HepG2 (cell line): ENCODE measurements around the gene TBC1D25. TPM values are rescaled to one million over a fixed set of nuclear protein-coding genes. Genes with fewer than 3 reads are reported as not detected.

ENCODE experiments used
- ATAC-seq: fragments of 200-7000 bp; cut with Tn5 transposase; 3 replicates; pipeline ENCODE4 v1.9.1; 2020; ENCODE audit warnings: mild to moderate bottlenecking, moderate library complexity
- BruUV-seq: library from RNA; stranded (reverse); fragments of 400-500 nt; replicated peaks from 2 replicates; lab custom pipeline; 2021; lab: Mats Ljungman, UMichigan
- CTCF ChIA-PET: fragments of 300-600 bp; formaldehyde crosslinking; extraction: SDS; loops from one replicate; lab custom pipeline; 2021; ENCODE audit warnings: low total read pairs, inconsistent platforms, low intra/inter-chr PET ratio; lab: Yijun Ruan, JAX
- POLR2A ChIA-PET: fragments of 350-600 bp; sonication (Branson Sonifier 250); formaldehyde crosslinking; loops from one replicate; lab custom pipeline; 2020; ENCODE audit warnings: antibody characterized with exemption, inconsistent platforms; lab: Yijun Ruan, JAX
- DNase-seq: peaks from one replicate; pipeline ENCODE4 v3.0.0-alpha.2; 2015; ENCODE audit warnings: low spot score
- FAIRE-seq: peaks from 3 replicates; lab custom pipeline; 2011; peaks lifted over from hg19 to GRCh38; lab: Jason Lieb, UNC
- H2AFZ ChIP-seq: one replicate; pipeline ENCODE4 v1.6.1; 2011; ENCODE audit warnings: low read length, inconsistent platforms
- H3K27ac ChIP-seq: fragments of 300-600 bp; 3 replicates; pipeline ENCODE4 v1.8.0; 2011; ENCODE audit warnings: mixed run types, mild to moderate bottlenecking, mixed read lengths, low read length, inconsistent platforms; ENCODE audit not compliant: insufficient read depth; ENCODE audit errors: extremely low read length
- H3K27me3 ChIP-seq, 2 experiments: fragments of 200-600 bp in 1 of 2; 2 replicates in 1 of 2; 3 replicates in 1 of 2; pipeline versions ENCODE4 v1.6.0 to v1.8.0; 2011; ENCODE audit warnings: low read length in 2 of 2, mild to moderate bottlenecking in 2 of 2, moderate library complexity in 2 of 2, inconsistent platforms in 1 of 2; ENCODE audit not compliant: insufficient read depth in 2 of 2, control insufficient read depth in 1 of 2
- H3K36me3 ChIP-seq, 2 experiments: fragments of 200-600 bp in 1 of 2; replicated peaks in 1 of 2; 2 replicates in 1 of 2; 3 replicates in 1 of 2; pipeline versions ENCODE4 v1.5.1 to v1.8.0; 2011; ENCODE audit warnings: low read length in 2 of 2, inconsistent platforms in 1 of 2; ENCODE audit not compliant: insufficient read depth in 2 of 2, control insufficient read depth in 1 of 2
- H3K4me1 ChIP-seq: 2 replicates; pipeline ENCODE4 v1.5.1; 2012; ENCODE audit warnings: low read length, inconsistent platforms; ENCODE audit not compliant: insufficient read depth
- H3K4me2 ChIP-seq: 2 replicates; pipeline ENCODE4 v1.6.0; 2011; ENCODE audit warnings: low read depth, low read length, inconsistent platforms
- H3K4me3 ChIP-seq, 3 experiments: fragments of 200-600 bp in 1 of 3; sonication (generic), shearing (Covaris generic) in 1 of 3; replicated peaks in 1 of 3; 2 replicates each; pipeline ENCODE4 v1.5.1; 2011 to 2016; ENCODE audit warnings: low read length in 3 of 3, inconsistent platforms in 2 of 3, low read depth in 2 of 3, mild to moderate bottlenecking in 2 of 3, control low read depth in 1 of 3, mixed read lengths in 1 of 3; ENCODE audit not compliant: insufficient read depth in 1 of 3
- H3K79me2 ChIP-seq: one replicate; pipeline ENCODE4 v1.6.1; 2011; ENCODE audit warnings: low read length, inconsistent platforms; ENCODE audit not compliant: insufficient read depth
- H3K9ac ChIP-seq: 2 replicates; pipeline ENCODE4 v1.6.0; 2011; ENCODE audit warnings: mild to moderate bottlenecking, low read depth, low read length, inconsistent platforms; ENCODE audit not compliant: insufficient read depth
- H3K9me3 ChIP-seq: 2 replicates; pipeline ENCODE4 v1.5.1; 2012; ENCODE audit warnings: mild to moderate bottlenecking, low read length
- H4K20me1 ChIP-seq: 2 replicates; pipeline ENCODE4 v1.6.0; 2011; ENCODE audit warnings: inconsistent platforms, mild to moderate bottlenecking, low read length, moderate library complexity; ENCODE audit not compliant: insufficient read depth
- CERS6 ChIP-seq: sonication (generic); formaldehyde crosslinking; IDR thresholded peaks from 2 replicates; pipeline ENCODE4 v1.5.0; 2020; ENCODE audit warnings: missing genetic modification reagents
- CHD2 ChIP-seq: IDR thresholded peaks from 2 replicates; pipeline ENCODE4 v1.6.1; 2011; ENCODE audit warnings: low read depth, low read length, improper control_type of control experiment
- EHMT2 ChIP-seq: fragments of 200-600 bp; sonication (generic); IDR thresholded peaks from 2 replicates; pipeline ENCODE4 v1.7.0; 2017; ENCODE audit warnings: antibody characterized with exemption, low read depth, low read length, borderline replicate concordance
- HMG20B ChIP-seq: conservative IDR thresholded peaks from 2 replicates; pipeline ENCODE4 v1.6.1; 2016; ENCODE audit warnings: missing genetic modification reagents, missing compliant biosample characterization
- IRF9 ChIP-seq: sonication (generic); formaldehyde crosslinking; IDR thresholded peaks from 2 replicates; pipeline ENCODE4 v1.8.0; 2022; ENCODE audit warnings: missing genetic modification reagents, mild to moderate bottlenecking, borderline replicate concordance
- KDM5A ChIP-seq: fragments of 200-600 bp; sonication (generic); IDR thresholded peaks from 2 replicates; pipeline ENCODE4 v1.7.0; 2018; ENCODE audit warnings: antibody characterized with exemption, mild to moderate bottlenecking, low read length, borderline replicate concordance
- PAF1 ChIP-seq: IDR thresholded peaks from 2 replicates; pipeline ENCODE4 v1.6.1; 2016; ENCODE audit warnings: missing genetic modification reagents, missing compliant biosample characterization
- PITX1 ChIP-seq: sonication (generic); formaldehyde crosslinking; IDR thresholded peaks from 2 replicates; pipeline ENCODE4 v1.5.1; 2020; ENCODE audit warnings: mild to moderate bottlenecking, missing genetic modification reagents
- TFDP1 ChIP-seq: IDR thresholded peaks from 2 replicates; pipeline ENCODE4 v1.6.1; 2016; ENCODE audit warnings: missing compliant biosample characterization, missing genetic modification reagents, borderline replicate concordance
- ZBTB39 ChIP-seq: sonication (generic); formaldehyde crosslinking; IDR thresholded peaks from 2 replicates; pipeline ENCODE4 v1.5.0; 2020; ENCODE audit warnings: missing genetic modification reagents
- ZNF558 ChIP-seq: sonication (generic); formaldehyde crosslinking; IDR thresholded peaks from 2 replicates; pipeline ENCODE4 v1.9.0; 2022; ENCODE audit warnings: mild to moderate bottlenecking, missing genetic modification reagents, borderline replicate concordance
- ZNF615 ChIP-seq: sonication (generic); formaldehyde crosslinking; IDR thresholded peaks from 2 replicates; pipeline ENCODE4 v1.5.0; 2020; ENCODE audit warnings: mild to moderate bottlenecking, missing genetic modification reagents, borderline replicate concordance
- WGBS: methylation state at CpG from one replicate; pipeline ENCODE4 v1.1.6; 2017; ENCODE audit warnings: low lambda C conversion rate; 5-methylcytosine and 5-hydroxymethylcytosine counted together
- in situ Hi-C: cut with HindIII; loops from 2 replicates; pipeline ENCODE4 v1.10.0; 2017; ENCODE audit warnings: low pct_unique_long_range_greater_than_20kb; ENCODE audit not compliant: extremely low pct_ligation_motif_present
- intact Hi-C: fragments of 100-400 bp; cut with micrococcal nuclease; formaldehyde crosslinking; loops from one replicate; pipeline ENCODE4 v1.10.0; 2022; ENCODE audit not compliant: unreplicated experiment
- polyA plus RNA-seq, 8 experiments: library from polyadenylated mRNA; depleted of rRNA in 3 of 8; stranded (reverse) in 7 of 8; unstranded in 1 of 8; fragments of >200 nt; fragmentation: Illumina TruSeq in 4 of 8; extraction: Trizol in 4 of 8; gene quantifications; 2 replicates each; pipeline versions ENCODE4 v1.2.1 to v1.2.3, GENCODE V29; 2011 to 2016; ENCODE audit warnings: low read depth in 4 of 8, missing spikeins in 1 of 8, mixed read lengths in 1 of 8; ENCODE audit not compliant: insufficient read depth in 1 of 8
- total RNA-seq, 5 experiments: library from RNA; depleted of rRNA; stranded (reverse); fragments of >200 nt; fragmentation: Illumina TruSeq; extraction: Trizol; gene quantifications; 2 replicates each; pipeline ENCODE4 v1.2.3, GENCODE V29; 2016; ENCODE audit warnings: low read depth in 1 of 5

TBC1D25 gene
- total and polyA plus RNA-seq, 2 of the 13 experiments (the other 11 are each of a cell fraction or from before 2014, with no cell fraction given) = 3.5 to 4.7 TPM

- Histone ChIP-seq H3K27me3 (no peaks in the 10 kb centered on the region), H3K36me3 (peaks cover 5 to 12% of the 10 kb centered on the region in 2 experiments; a peak in 2 of 5 replicates), H3K27ac (no peak overlapping the region), H3K4me1 (no peaks in the 10 kb centered on the region), H2AFZ (no peak overlapping the region), H4K20me1 (no peaks in the 10 kb centered on the region), H3K4me2 (no peak overlapping the region), H3K9me3 (no peaks in the 10 kb centered on the region), H3K79me2 (no peaks in the 10 kb centered on the region), H3K4me3 (no peak overlapping the region), H3K9ac (no peak overlapping the region)
- intact Hi-C loops (no loop called here), in situ Hi-C loops (no loop called here)
- BruUV-seq = no TSS peak
- no peak for TF ChIP-seq KDM5A
- TF ChIP-seq EHMT2 = no peak
- no peak for TF ChIP-seq PAF1 (CRISPR knock-in tag)
- no peak for TF ChIP-seq ZNF558
- no peak for TF ChIP-seq ZNF615 (CRISPR knock-in tag)
- no peak for TF ChIP-seq CERS6 (CRISPR knock-in tag)
- no peak for TF ChIP-seq ZBTB39 (CRISPR knock-in tag)
- TF ChIP-seq PITX1 = no peak
- TF ChIP-seq CHD2 = no peak
- TF ChIP-seq IRF9 = no peak
- no peak for TF ChIP-seq HMG20B (CRISPR knock-in tag)
- no peak for TF ChIP-seq TFDP1 (CRISPR knock-in tag)
- ChIA-PET CTCF (no interaction called here), POLR2A (no interaction called here)
- WGBS = 88% methylated on average over 4 of the region's 4 CpGs
- DNase-seq (no peak), FAIRE-seq (no peak), ATAC-seq (no peak)
Observed at GRCh38 chrX:48558271-48558670, 18.8 kb downstream of the TBC1D25 start.
